Left renal cortex interstitium (tissue), 4 donors: ENCODE measurements around the gene TMCO6. TPM values are rescaled to one million over a fixed set of nuclear protein-coding genes. Genes with fewer than 3 reads are reported as not detected.

ENCODE experiments used
- DNase-seq, 4 donors: peaks; one replicate each; pipeline ENCODE4 v3.0.0-alpha.2; 2013; ENCODE audit warnings: low read depth in 4 of 4, low spot score in 2 of 4, missing footprints in 1 of 4
- polyA plus RNA-seq, 4 donors: library from polyadenylated mRNA; unstranded; fragments of 120-200 nt; gene quantifications; one replicate each; pipeline ENCODE4 v1.2.1, GENCODE V29; 2013; ENCODE audit not compliant: insufficient read length in 4 of 4

TMCO6 gene
- polyA plus RNA-seq, 4 donors = 12.5 to 23.1 (median 18.2) TPM

DNA sequence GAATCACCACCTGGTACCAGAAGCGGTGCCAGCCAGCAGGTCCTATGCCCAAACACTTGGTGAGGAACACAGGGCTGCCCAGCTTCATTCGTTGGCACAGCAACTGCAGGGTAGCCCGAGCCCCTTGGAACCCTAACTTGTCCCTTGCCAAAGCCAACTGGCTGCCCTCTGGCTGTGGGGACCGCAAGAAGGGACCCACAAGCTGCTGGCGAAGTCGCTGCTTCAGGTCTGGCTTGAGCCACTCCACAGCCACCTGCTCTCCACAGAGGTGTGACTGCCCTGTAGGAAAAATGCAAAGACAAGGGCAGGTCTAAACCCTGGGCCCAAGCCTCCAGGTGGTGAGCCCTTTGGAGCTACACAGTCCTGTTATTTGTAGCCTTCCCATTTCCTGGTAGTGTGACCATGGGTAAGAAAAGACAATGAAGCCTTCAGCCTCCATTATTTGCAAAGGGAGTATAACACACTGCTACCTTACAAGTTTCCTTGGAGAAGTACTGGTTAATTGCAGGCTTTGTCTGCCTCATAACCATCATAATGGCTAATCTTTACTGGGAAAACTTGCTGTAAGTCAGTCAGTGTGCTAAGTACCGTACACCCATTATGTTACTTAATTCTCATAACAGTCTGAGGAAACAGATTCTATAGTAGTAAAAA, 32.3 kb downstream of the TMCO6 start:
- DNase-seq = no peak

DNA sequence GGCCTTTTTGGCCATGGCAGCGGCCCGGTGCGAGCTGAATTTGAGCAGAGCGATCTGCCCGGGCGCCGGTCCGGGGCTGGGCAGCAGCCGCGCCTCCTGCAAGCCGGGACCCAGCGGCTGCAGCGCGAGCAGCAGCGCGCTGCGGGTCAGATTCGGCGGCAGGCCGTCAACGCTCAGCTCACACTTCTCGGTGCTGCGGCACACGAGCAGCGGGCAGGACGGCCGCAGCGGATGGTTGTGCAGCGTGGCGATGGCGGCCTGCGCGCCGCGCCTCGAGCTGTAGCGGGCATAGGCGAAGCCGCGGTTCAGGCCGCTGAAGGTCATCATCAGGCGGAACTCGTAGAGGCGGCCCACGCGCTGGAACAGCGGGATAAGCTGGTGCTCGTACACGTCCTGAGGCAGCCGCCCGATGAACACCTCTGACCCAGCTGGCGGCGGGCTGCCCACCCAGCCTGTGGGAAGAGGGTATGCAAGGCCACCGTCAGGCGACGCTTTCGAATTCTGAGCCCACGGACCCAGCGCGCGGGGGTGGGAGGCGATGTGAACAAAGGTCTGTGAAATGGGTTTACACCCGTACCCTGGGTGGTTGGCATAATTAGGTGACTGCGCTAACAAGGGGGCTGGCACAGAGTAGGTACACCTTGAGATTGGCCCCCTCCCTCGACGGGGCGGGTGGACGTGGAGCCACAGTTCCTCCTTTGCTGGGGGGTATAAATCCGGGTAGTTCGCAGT, 33.4 kb downstream of the TMCO6 start:
- no peak for DNase-seq

- DNase-seq = no peak
Observed at GRCh38 chr5:140673187-140673976, 34.1 kb downstream of the TMCO6 start, which contains the start of gene DND1. Gene DND1 (minus strand): TSS chr5:140673576. CDS start chr5:140673542, 34 bp downstream.

GRCh38 chr5:140674211-140674610, 35.0 kb downstream of the TMCO6 start:
- no peak for DNase-seq

DNA sequence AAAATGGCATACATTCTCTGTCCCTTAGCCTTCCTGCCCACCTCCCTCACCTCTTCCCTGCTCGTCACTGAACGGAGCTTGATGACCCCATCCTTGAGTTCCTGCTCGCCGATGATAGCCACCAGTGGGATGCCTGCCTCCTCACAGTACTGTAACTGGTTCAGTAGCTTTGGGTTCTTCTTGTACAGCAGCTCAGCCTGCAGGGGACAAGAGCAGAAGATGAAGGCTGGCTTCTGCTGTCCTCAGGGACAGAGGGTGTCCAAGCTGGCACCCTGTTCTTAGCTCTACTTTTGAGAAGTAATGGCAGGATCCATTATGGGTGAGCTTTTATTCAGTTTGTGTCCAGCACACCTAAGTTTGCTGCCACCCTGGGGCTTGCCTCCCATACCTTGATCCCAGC, 35.4 kb downstream of the TMCO6 start:
- no peak for DNase-seq

GRCh38 chr5:140677947-140678346, 38.7 kb downstream of the TMCO6 start:
- DNase-seq = no peak

DNA sequence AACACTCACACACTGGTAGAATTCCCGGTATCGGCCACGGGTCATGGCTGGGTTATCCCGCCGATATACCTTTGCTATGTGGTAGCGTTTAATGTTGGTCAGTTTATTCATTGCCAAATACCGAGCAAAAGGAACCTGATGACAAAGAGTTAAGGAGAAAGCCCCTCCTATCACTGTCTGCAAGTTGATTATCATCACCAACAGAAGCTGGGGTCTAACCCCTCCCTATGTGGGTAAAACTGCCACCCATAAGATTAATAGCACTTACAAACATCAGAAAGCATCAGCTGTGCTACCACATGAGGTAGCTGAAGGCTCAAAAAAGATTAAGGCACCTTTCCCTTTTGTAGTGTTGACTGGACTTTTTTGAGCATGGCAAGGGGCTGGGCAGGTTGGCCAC, 39.7 kb downstream of the TMCO6 start:
- no peak for DNase-seq

GRCh38 chr5:140690376-140690932, 51.2 kb downstream of the TMCO6 start:
- no peak for DNase-seq

- peak; percentile 62 to 87 (median 76) for DNase-seq
Observed at GRCh38 chr5:140690941-140691924, 52.0 kb downstream of the TMCO6 start, which contains the start of the genes HARS1 and HARS2. Gene HARS1 (minus strand): TSS chr5:140691370. CDS start chr5:140691304, 66 bp downstream. Gene HARS2 (plus strand): TSS chr5:140691455. CDS start chr5:140691649, 194 bp downstream.

- no peak for DNase-seq
Observed at GRCh38 chr5:140694276-140694675, 55.0 kb downstream of the TMCO6 start.

Other genes starting within 250 kb of the TMCO6 start
- 100 to 1,000 TPM in 3 of 4 donors, 10 to 100 TPM in 1; 88.3 to 151 (median 119) TPM for gene ANKHD1, start 237.6 kb upstream of the TMCO6 start, polyA plus RNA-seq
- 10 to 100 TPM in 2 of 4 donors, 1 to 10 TPM in 2; 8.9 to 10.5 (median 10.1) TPM for gene EIF4EBP3, start 91.8 kb upstream of the TMCO6 start, polyA plus RNA-seq
- 10 to 100 TPM; 22.3 to 31.8 (median 26.9) TPM for gene SRA1, start 82.0 kb upstream of the TMCO6 start, polyA plus RNA-seq
- gene APBB3, start 74.9 kb upstream of the TMCO6 start, polyA plus RNA-seq = 10 to 100 TPM; 28.4 to 65.8 (median 41.3) TPM
- gene SLC35A4, start 74.6 kb upstream of the TMCO6 start, polyA plus RNA-seq = 10 to 100 TPM; 74.5 to 85.7 (median 81.2) TPM
- gene CD14, start 6.3 kb upstream of the TMCO6 start, polyA plus RNA-seq = 10 to 100 TPM in 2 of 4 donors, 1 to 10 TPM in 2; 6.0 to 11.7 (median 9.5) TPM
- 100 to 1,000 TPM in 1 of 4 donors, 10 to 100 TPM in 3; 76.4 to 116 (median 84.2) TPM for gene NDUFA2, start 8.2 kb downstream of the TMCO6 start, polyA plus RNA-seq
- 100 to 1,000 TPM; 149 to 185 (median 162) TPM for gene IK, start 8.4 kb downstream of the TMCO6 start, polyA plus RNA-seq
- 10 to 100 TPM; 12.5 to 21.3 (median 16.9) TPM for gene WDR55, start 25.5 kb downstream of the TMCO6 start, polyA plus RNA-seq
- gene DND1, start 34.1 kb downstream of the TMCO6 start, polyA plus RNA-seq = under 1 TPM in 2 of 4 donors, not detected in 2; 0.21 to 0.77 TPM
- gene HARS1, start 51.9 kb downstream of the TMCO6 start, polyA plus RNA-seq = 10 to 100 TPM; 63.2 to 86.8 (median 73.3) TPM
- gene HARS2, start 52.0 kb downstream of the TMCO6 start, polyA plus RNA-seq = 10 to 100 TPM; 37.4 to 60.3 (median 49.2) TPM
- gene ZMAT2, start 61.0 kb downstream of the TMCO6 start, polyA plus RNA-seq = 100 to 1,000 TPM in 3 of 4 donors, 10 to 100 TPM in 1; 99.1 to 164 (median 111) TPM
- under 1 TPM in 3 of 4 donors, not detected in 1; 0.05 to 0.12 (median 0.07) TPM for gene PCDHA1, start 146.7 kb downstream of the TMCO6 start, polyA plus RNA-seq
- under 1 TPM; 0.13 to 0.46 (median 0.19) TPM for gene PCDHA2, start 155.4 kb downstream of the TMCO6 start, polyA plus RNA-seq
- gene PCDHA3, start 161.6 kb downstream of the TMCO6 start, polyA plus RNA-seq = under 1 TPM; 0.21 to 0.64 (median 0.38) TPM
- 1 to 10 TPM in 2 of 4 donors, under 1 TPM in 2; 0.49 to 1.7 (median 0.91) TPM for gene PCDHA4, start 167.6 kb downstream of the TMCO6 start, polyA plus RNA-seq
- gene PCDHA5, start 182.2 kb downstream of the TMCO6 start, polyA plus RNA-seq = under 1 TPM; 0.05 to 0.24 (median 0.14) TPM
- under 1 TPM; 0.35 to 0.75 (median 0.49) TPM for gene PCDHA6, start 188.5 kb downstream of the TMCO6 start, polyA plus RNA-seq
- gene PCDHA7, start 194.8 kb downstream of the TMCO6 start, polyA plus RNA-seq = under 1 TPM; 0.22 to 0.44 (median 0.34) TPM
- gene PCDHA8, start 201.7 kb downstream of the TMCO6 start, polyA plus RNA-seq = under 1 TPM in 3 of 4 donors, not detected in 1; 0.03 to 0.05 (median 0.05) TPM
- under 1 TPM in 3 of 4 donors, not detected in 1; 0.03 to 0.12 (median 0.05) TPM for gene PCDHA9, start 208.9 kb downstream of the TMCO6 start, polyA plus RNA-seq
- 1 to 10 TPM in 1 of 4 donors, under 1 TPM in 3; 0.13 to 1.1 (median 0.75) TPM for gene PCDHA10, start 216.4 kb downstream of the TMCO6 start, polyA plus RNA-seq
- gene PCDHA11, start 229.5 kb downstream of the TMCO6 start, polyA plus RNA-seq = under 1 TPM; 0.21 to 0.54 (median 0.36) TPM
- under 1 TPM in 3 of 4 donors, not detected in 1; 0.07 to 0.14 (median 0.11) TPM for gene PCDHA12, start 235.9 kb downstream of the TMCO6 start, polyA plus RNA-seq
- under 1 TPM in 3 of 4 donors, not detected in 1; 0.03 to 0.07 (median 0.05) TPM for gene PCDHA13, start 242.7 kb downstream of the TMCO6 start, polyA plus RNA-seq